ENCODE results near the gene EIPR1.
"Not testable (repeated sequence)": the region's sequence is repeated elsewhere in the genome, so short reads cannot be mapped to it uniquely, and the experiment has no call there.

EIPR1 gene

DNA sequence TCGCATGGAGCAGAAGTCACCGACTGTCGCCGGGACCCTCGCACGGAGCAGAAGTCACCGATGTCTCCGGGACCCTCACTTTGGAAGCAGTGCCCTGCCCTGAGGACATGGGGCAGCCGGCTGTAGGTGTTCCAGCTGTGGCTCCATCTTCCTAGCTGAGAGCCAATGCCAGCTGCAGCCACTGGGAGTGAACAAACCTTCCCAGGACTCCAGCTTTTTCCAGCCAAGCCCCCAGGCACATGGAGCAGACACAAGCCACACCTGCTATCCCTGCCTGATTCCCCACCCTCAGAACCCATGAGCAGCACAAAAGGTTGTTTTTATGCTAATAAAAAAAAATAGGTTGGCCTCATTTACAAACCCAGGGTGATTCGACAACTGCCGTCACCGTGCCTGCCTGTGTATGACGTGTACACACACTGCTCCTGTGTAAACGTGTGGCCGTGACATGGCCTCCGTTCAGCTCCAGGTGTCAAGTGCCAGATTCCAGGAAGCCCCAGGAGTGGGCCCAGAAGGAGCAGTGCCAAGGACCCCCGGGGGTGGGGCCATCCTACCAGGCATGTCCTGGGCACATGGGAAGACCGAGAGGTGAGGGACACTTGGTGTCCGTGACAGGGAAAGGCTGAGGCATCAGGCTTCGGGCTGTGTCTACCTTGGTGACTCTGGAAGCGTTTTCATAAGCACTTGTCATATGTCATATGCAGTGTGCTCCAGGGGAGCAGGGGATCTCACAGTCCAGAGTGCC lies 91.5 kb downstream of the EIPR1 start:
- no peak for DNase-seq

DNA sequence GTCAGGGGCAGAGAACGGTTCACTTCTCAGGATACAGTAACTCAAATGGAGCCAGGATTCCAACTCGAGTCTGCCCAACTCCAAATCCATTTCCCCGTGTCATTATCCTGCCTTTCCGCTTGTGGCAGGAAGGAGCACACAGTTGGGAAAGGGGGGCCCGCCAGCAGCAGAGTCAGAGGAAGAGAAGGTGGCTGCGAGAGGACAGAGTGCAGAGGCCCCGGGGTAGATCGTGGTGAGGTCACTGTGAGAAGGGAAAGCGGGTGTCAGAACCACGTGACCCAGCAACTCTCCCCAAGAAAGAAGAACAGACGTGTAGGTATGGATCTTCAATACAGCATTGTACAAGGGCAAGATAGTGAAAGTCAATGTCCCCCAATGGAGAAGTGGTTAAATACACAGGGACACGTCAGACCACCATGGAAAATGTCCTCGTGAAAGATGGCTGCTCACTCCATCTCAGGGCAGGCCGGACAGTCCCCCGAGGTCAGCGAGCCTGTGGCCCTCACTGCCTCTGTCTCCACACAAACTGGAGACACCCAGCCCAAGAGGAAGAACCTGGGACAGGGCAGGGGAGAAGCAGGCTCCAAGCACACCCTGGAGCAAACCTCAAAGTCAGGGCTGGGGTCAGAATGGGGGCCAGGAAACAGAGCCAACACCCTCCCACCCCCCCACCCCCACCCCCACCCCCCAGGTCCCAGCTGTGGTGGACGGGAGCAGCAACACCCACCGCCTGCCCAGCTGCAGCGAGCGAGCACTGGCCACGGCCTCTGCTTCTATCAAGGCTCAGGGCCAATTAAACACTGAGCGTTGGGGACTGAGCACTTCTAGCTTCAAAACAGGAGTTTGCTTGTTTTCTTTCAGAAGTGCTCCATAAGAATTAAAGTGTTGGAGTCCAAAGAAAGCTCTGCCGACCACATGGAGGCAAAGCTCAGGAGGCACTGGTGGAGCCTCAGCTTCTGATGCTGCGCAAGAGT lies 92.7 kb downstream of the EIPR1 start:
- DNase-seq, result no peak

DNA sequence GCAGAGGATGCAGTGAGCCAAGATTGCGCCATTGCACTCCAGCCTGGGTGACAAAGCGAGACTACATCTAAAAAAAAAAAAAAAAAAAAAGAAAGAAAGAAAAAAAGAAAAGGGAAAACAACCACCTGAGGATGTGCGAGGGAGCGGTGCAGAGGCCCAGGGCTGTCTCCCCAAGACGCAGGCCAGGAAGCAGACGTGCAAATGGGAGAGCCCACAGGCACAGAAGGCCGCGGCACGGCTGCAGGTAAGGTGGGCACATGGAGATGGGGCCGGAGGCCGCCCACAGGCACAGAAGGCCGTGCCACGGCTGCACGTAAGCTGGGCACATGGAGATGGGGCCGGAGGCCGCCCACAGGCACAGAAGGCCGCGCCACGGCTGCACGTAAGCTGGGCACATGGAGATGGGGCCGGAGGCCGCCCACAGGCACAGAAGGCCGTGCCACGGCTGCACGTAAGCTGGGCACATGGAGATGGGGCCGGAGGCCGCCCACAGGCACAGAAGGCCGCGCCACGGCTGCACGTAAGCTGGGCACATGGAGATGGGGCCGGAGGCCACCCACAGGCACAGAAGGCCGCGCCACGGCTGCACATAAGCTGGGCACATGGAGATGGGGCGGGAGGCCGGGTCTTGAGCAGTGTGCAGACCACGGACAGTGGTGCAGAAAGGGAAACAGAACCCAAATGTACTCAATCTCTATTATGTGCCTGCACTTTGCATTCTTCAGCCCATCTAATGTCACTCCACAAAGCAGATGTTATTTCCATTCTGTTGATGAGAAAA lies 93.6 kb downstream of the EIPR1 start:
- not testable (repeated sequence) for DNase-seq

DNA sequence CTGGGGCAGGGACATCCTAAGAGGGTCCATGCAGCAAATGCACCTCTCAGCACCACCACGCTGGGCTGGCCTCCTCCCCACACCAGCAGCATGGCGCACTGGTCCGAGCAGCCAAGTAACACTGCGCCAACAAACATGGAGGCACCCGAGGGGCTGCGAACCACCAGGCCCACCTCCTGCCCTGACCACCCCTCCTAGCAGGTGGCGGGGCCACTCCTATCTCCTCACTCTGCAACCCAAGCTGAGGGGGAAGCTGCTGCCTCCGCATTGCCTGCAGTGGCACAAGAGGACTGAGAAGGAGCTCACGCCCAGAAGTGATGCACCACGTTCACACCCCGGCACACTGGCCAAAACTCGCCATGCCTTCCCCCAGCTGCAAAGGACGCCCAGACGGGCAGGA lies 94.4 kb downstream of the EIPR1 start:
- no peak for DNase-seq

DNA sequence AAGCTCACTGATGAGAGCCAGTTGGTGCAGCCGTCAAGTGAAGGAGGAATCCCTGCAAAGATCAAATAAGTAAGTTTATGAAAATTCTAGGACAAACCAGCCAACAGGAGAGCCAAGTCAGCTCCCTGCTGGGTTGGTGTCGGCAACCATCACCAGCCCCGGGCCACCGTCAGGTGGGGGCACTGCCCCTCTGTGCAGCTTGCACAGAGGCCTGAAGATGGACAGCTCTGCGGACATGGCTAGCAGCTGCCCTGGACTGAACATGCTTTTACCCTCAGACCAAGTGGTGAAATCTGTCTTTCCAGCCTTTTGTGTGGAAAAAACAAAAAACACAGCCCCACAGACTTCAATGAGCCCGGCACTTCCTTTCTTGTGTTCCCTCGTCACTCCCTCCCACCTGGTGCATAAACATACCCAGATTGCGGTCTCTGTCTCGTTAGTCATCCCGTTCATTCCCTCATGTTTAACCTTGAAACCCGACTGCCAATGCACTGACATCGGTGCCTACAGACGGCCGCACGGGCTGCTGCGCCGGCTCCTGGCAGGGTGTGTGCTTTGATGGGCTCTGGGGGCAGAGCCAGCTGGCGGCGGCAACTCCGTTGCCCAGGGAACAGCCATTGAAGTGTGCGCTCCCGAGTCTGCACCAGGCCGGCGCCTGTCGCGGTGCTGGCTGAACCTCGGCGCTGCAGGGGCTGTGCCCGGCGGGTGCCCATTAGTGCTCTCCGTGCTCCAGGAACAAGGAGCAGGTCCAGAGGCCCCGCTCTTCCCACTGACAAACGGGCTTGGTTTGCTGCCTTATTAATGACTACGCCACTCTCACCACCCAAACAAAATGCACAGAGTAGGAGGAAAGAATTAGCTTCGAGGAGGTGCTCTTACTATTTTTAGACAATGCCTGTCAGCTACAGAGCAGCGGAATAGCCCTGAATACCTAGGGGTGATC lies 95.3 kb downstream of the EIPR1 start:
- DNase-seq, result no peak

DNA sequence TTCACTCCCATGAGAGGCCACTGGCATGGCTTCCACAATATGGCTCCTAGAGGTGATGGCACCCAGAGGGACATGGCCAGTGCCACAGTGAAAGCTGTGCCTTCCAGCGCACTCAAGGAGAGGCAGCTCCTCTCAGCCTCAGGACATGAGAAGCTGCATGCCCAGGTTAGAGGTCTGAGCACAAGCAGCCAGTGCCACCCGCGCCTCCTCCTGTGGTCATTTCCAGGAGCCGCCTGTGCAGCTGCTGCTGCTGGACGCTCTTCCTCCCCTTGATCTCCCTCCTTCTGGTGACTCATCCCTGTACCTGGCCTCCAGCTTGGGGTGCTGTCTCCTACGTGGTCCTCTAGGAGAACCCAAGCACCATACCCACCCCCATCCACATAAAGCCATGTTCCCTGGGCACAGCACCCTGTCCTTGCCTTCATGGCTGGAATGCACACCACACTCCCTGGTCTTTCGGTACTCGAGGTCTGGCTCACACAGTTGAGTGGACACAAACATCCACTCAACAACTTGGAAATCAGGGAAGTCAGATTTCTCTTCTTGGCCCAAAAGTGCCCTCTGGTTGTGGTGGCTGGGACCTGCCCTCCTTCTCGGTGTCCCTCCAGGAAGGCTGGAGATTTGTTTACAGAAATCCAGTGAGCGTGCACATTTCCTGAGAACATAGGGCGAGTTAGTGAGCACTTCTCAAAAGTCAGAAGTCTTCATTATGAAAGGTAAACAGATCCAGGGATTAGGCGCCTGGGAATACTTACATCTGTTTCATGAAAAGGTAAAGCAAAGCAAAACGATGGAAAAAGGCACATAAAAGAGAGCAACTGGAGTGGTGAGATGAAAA lies 96.7 kb downstream of the EIPR1 start:
- DNase-seq, result no peak

DNA sequence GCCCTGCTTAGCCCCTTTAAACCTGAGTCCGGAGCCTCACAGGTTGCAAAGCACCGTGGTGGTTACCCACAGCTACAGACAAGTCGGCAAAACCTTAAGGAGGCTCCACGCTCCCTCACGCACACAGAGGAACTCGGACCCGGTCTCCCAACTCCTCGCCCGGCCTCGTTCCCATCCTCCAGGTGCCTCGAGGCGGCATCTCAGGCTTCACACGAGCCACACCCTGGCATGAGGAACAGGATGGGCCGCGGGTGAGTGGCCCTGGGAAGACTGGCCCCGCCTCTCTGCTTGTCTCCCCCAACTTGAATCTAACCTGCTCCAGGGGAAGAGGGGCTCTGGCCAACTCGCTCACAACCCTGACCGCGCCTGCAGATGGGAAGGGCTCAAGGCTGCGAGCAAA lies 97.4 kb downstream of the EIPR1 start:
- DNase-seq, result no peak

DNA sequence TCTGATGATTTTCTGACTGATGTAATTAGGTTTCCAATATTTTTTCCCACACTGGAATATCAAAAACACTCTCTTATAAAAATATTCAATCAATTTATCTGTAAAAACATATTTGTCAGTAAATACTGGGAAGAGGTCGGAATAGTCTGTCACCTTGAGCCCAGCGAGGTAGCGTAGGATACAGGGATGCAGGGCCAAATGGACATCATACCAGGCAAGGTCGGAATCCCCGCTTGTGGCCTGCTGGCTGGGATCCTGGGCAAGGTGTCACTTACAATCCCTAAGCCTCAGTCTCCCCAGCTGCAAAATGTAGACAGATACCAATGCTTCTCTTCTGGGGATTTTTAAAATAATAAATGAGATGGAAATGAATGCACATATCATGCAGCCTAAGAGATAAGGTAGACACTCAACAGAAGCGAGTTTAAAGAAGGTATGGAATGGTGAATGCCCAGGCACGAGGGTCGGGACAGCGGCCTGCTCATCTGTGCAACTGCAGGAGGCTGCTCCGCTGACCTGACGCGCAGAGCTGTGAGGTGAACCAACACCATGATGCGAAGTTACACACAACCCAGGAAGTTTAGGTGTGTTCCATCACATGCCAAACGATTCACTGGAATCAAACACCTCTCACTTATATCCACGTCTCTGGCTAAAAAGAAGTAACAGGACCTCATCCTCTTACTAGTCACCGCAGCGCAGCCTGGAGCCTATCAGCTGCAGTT lies 98.2 kb downstream of the EIPR1 start:
- DNase-seq, result no peak

DNA sequence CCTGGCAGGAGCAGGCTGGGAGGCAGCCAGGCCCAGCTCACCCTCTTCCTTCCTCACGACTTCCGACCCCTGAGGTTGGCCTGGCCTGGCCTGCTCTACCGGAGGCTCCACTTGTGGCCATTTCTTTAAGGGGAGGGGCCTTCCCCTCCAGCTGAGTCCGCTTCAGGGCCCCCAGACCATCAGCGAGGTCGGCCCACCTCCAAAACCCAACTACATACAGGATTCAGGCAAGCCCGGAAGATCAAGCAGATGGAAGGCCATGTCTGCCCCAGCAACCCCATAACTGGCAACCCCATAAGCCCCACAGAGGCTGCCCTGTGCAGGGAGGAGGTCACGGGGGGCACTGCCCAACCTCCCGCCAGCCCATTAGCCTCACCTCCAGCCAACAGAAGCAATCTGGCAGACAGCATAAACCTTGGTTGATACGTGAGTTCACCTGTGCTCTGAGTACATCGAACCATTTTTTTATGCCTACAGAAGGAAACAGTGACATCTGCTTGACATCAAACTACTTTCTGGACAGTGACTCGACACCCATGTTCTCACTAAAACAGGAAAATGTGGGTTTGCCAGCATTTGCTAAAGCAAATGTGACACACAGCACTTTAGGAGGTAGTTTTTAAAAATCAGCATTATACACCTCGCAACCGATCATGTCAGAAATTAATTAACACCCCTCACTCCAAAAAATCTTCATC lies 98.9 kb downstream of the EIPR1 start:
- DNase-seq, result no peak

DNA sequence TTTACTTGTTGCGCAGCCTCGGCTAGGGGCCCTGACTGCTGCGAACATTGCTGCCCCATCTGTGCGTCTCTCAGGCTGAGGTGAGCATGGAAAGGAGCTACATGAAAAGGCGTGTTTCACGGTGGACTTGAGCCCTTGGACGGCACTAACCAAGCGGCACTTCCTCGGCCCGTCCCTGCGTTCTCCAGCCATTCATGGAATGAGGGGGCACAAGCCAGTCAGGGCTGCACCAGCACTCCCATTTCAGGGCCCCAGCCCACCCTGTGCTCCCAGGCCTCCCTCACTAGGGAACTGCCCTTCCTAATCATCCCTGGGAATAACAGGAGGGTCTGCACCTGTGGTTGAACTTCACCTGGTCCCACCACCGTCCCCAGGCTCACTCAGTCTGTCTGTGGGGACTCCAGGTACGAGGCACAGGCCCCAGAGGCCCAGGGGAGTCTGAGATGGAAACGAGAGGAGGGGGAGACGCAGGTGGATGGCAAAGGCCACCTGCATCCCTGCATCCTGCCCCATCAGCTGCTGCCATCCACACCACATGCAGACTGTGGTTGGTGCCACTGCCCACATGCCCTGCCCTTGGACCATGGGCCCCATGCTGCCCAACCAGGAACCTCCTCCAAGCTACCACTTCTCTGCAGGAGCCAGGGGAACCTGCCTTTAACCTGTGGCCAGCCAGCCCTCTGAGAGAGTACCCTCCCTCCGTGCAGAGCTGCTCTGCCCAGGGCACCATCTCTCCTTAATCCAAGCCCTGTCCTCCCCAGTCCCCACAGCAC lies 99.7 kb downstream of the EIPR1 start:
- DNase-seq, result no peak

DNA sequence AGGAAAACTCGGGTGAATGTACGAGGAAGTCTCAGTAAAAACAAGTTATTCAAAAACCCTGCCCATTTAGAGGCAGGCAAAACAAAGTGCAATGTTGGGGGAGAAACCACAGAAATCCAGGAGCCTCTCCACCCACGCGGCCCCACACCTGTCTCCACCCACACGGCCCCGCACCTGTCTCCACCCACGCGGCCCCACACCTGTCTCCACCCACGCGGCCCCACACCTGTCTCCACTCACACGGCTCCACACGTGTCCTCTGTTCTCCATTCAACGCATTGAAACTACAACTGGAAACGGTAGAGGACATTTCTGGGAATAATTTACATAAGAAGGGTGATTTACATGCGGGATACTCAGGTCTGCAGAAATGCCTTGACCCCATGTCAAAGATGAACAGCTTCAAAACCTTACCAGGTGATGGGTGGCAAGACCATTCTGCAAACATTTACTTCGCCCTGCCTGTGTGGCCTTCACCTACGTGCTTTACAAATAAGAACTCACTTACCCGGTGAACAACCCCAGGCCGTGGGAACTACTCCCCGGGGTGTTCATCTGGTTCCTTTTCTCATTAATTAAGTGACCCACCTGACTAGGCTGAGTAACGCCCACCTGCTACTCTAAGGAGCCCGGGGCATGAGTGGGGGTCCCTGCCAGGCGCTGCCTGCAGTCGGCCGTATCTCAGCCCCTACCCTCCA lies 100.4 kb downstream of the EIPR1 start:
- DNase-seq, result no peak

DNA sequence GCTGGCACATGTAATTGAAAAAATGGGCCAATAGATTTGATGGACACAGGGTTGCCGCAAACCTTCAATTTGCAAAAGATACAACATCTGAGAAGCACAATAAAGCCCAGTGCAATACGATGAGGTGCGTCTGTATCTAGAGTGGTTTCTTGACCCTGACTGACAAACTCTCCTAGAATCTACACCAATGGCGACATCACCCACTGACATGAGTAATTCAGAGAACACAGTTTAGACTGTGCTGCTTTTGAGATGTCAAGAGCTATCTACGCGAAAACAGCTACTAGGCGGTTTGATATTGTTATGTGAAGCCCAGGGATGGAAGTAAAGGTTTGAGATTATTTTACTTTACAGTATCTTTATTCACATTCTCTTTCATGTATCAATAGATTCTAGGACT lies 104.9 kb downstream of the EIPR1 start:
- DNase-seq, result no peak

DNA sequence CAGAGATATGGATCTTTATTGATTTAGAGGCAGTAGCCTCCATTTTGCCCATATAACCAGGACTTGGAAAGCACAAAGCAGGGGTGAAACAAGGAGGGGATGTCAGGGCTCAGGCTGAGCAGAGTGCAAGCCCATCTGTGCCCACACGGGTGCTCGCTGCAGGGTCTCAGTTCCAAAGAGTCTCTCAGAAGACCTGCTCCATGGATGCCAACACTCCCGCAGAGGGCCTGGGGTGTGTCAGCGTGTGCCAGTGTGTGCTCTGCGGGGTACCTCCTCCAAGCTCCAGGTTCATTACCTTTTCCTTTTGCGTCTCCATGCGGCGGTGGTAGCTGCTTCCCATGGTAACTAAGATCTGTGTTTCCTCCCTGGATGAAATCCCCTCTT lies 107.5 kb downstream of the EIPR1 start:
- no peak for DNase-seq

DNA sequence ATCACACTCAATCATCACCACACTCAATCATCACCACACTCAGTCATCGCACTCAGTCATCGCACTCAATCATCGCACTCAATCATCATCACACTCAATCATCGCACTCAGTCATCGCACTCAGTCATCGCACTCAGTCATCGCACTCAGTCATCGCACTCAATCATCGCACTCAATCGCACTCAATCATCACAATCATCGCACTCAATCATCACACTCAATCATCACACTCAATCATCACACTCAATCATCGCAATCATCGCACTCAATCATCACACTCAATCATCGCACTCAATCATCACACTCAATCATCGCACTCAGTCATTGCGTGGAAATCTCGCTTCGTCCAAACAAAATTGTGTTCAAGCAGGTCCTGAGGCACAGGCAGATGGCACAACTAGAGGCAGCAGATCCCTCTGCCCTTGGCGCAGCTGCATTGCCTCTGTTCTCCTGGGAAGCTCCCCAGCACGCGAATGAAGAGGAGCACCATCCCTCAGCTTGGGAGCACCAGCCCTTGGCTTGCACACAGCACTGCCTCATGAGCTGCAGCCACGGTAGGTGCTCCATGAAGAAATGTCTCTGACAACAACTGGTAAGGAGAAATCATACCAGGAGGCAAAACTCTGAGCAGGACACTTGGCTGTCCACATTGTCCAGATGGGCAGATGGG lies 108.1 kb downstream of the EIPR1 start:
- DNase-seq, result no peak

DNA sequence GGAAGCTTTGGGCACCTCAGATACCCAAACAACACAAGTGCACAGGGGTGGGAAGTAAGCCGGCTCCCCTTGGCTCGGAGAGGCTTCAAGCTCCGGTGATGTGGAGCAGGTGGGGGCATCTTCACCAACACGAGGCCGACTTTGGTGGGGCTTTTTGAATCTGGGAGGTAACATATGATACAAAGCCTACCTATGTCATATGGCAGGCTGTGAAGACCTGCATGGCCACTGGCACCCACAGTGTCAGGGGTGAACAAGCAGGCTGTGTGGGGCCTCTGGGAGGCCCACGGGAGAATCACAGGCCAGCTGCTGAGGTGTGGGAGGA lies 109.0 kb downstream of the EIPR1 start:
- no peak for DNase-seq

DNA sequence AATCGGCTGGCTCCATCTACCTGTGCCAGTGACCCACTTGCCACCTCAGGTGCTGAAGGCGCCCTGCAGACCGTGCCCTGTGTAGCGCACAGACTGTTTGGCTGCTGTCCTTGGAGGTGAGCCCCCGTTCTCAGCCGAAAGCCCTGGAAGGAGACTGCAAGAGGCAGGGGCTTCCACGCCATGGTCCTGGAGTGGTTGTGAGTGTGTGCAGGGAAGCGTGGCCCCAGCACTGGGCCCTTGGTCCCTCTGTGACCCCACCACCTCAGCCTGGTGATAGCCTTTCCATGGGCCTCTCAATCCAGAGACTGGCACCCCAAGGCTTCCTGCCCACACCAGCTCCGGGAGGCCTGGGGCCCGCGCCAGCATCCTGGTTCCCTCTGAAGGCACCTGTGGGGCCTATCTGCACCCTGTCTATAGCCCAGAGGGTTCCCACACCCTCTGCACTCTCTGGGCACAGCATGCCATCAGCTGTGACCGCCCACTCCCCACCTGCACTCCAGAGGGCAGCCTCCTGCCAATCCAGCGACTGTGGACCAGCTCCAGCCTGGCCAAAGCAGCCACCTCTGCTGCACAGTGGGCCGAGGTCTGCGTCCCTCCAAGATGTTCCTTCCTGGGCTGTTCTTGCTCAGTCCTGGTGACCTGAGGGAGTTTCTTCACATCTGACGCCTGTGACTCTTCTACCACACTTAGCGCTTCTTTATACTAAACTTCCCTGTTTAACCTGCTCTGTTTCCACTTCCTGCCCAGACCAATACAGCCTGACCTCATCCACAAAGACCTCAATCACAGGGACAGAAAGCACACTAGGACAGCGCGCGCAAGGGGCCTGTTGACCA lies 109.5 kb downstream of the EIPR1 start:
- no peak for DNase-seq

All from T-helper 2 cell (primary cell).